Measurements from ENCODE around the gene PCGF3. TPM values are rescaled to one million over a fixed set of nuclear protein-coding genes. Genes with fewer than 3 reads are reported as not detected.
"Not testable (repeated sequence)": the region's sequence is repeated elsewhere in the genome, so short reads cannot be mapped to it uniquely, and the experiment has no call there.

Gene PCGF3
- total RNA-seq, 2 donors from 2014 or later = 21.4 to 26.6 TPM

GRCh38 chr4:766559-767283, 61.1 kb downstream of the PCGF3 start:
- DNase-seq (peak; percentile 6), ATAC-seq (no peak)
- intact Hi-C loops (cut with DNase I) = loop anchor here in 1 of 2 donors (10.0 kb wide), 1 partner anchor 52 kb away; no protein-coding TSS in a partner anchor

- DNase-seq = peak; percentile 5
- ATAC-seq = no peak
- intact Hi-C loops (cut with DNase I) = loop anchor here in 1 of 2 donors (10.0 kb wide), 1 partner anchor 53 kb away; no protein-coding TSS in a partner anchor
Measured at GRCh38 chr4:768076-768475, 62.4 kb downstream of the PCGF3 start.

GRCh38 chr4:768995-769394, 63.4 kb downstream of the PCGF3 start:
- ATAC-seq (no peak), DNase-seq (peak; percentile 11)
- intact Hi-C loops (cut with DNase I) = loop anchor here in 1 of 2 donors (10.0 kb wide), 1 partner anchor 54 kb away; no protein-coding TSS in a partner anchor

DNA sequence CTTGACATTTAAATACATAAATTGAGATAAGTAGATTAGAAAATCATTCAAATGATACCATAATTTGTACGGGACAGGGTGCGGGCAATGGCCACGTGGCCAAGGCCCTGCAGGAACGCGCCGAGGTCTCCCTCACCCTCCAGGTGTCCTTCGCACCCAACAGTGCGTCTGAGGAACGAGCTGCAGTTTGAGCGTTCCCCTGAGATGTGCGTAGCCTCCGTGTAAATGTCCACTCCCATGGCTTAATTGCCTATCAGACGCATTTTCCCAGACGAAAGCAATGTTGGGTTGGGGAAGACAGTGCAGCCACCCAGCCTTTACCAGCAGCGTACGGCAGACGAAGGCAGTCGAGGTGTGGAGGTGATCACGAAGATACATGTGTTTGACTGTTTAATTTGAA, 63.9 kb downstream of the PCGF3 start:
- ATAC-seq (no peak), DNase-seq (peak; percentile 3)
- intact Hi-C loops (cut with DNase I) = loop anchor here in 1 of 2 donors (10.0 kb wide), 1 partner anchor 55 kb away; no protein-coding TSS in a partner anchor

DNA sequence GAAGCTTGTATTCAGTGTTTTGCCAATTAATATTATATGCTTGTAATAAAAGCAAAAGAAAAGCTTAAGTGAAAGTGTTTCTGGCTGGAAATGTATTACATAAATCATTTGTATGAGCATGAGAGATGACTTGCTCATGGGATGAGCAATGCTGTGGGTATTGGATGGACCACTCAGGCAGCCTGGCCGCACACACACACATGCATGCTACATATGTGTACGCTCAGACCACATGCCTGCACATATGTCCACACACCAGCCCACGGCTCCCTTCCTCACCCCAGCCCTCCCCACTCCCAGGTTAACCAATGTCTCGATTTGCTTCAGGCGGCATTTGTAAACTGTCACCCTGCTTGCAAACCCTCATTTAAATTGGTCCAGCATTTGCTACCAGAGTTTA, 64.4 kb downstream of the PCGF3 start:
- intact Hi-C loops (cut with DNase I) = no loop called here
- DNase-seq (peak; percentile 10), ATAC-seq (no peak)

- ATAC-seq (peak in 1 of 2 donors; percentile 5), DNase-seq (no peak)
- intact Hi-C loops (cut with DNase I) = no loop called here
Measured at GRCh38 chr4:771464-771863, 65.8 kb downstream of the PCGF3 start.

DNA sequence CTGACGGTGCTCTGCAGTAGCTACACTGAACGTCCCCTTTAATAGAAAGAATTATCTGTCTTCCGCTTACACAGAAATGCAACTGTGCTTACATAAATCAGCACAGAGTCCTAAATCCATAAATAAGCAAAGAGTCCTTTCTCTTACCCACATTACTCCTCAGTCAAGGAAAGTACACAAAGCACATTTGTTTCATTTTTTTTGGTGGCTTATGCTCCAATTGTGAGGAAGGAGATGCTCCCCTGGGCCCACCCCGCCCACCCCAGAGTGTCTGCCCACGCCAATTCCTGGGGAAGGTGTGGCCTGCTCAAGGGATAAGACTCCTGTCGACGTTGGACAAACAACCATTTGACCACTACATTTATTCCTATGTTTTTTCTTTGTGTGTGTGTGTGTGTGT, 66.5 kb downstream of the PCGF3 start:
- DNase-seq = no peak
- intact Hi-C loops (cut with DNase I) = no loop called here
- ATAC-seq = peak; percentile 23 to 38

GRCh38 chr4:772776-773175, 67.1 kb downstream of the PCGF3 start:
- ATAC-seq = peak in 1 of 2 donors; percentile 6
- intact Hi-C loops (cut with DNase I) = no loop called here
- no peak for DNase-seq

- intact Hi-C loops (cut with DNase I) = no loop called here
- DNase-seq (no peak), ATAC-seq (peak; percentile 54 to 64)
Measured at GRCh38 chr4:773214-773613, 67.6 kb downstream of the PCGF3 start.

DNA sequence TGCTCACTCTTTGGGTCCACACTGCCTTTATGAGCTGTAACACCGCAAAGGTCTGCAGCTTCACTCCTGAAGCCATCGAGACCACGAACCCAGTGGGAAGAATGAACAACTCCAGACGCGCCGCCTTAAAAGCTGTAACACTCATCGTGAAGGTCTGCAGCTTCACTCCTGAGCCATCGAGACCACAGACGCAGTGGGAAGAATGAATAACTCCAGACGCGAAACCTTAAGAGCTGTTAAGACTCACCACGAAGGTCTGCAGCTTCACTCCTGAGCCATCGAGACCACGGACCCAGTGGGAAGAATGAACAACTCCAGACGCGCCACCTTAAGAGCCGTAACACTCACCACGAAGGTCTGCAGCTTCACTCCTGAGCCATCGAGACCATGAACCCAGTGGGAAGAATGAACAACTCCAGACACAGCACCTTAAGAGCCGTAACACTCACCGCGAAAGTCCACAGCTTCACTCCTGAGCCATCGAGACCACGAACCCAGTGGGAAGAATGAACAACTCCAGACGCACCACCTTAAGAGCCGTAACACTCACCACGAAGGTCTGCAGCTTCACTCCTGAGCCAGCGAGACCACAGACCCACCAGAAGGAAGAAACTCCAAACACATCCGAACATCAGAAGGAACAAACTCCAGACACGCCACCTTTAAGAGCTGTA, 68.9 kb downstream of the PCGF3 start:
- ATAC-seq; intact Hi-C loops (cut with DNase I): not testable (repeated sequence)
- peak; percentile 5 for DNase-seq

DNA sequence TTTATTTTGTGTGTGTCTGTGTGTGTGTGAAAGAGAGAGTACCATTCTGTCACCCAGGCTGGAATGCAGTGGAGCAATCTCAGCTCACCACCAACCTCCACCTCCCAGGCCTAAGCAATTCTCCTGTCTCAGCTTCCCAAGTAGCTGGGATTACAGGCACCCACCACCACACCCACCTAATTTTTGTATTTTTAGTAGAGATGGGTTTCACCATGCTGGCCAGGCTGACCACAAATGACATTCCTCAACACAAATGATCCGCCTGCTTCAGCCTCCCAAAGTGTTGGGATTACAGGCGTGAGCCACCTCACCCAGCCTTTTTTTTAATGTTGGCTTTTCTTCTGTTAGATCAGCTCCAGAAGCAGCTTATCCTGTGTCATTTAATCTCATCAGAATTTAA, 69.9 kb downstream of the PCGF3 start:
- DNase-seq; ATAC-seq; intact Hi-C loops (cut with DNase I): not testable (repeated sequence)

- intact Hi-C loops (cut with DNase I) = no loop called here
- ATAC-seq (no peak), DNase-seq (no peak)
Measured at GRCh38 chr4:776743-777441, 71.3 kb downstream of the PCGF3 start.

DNA sequence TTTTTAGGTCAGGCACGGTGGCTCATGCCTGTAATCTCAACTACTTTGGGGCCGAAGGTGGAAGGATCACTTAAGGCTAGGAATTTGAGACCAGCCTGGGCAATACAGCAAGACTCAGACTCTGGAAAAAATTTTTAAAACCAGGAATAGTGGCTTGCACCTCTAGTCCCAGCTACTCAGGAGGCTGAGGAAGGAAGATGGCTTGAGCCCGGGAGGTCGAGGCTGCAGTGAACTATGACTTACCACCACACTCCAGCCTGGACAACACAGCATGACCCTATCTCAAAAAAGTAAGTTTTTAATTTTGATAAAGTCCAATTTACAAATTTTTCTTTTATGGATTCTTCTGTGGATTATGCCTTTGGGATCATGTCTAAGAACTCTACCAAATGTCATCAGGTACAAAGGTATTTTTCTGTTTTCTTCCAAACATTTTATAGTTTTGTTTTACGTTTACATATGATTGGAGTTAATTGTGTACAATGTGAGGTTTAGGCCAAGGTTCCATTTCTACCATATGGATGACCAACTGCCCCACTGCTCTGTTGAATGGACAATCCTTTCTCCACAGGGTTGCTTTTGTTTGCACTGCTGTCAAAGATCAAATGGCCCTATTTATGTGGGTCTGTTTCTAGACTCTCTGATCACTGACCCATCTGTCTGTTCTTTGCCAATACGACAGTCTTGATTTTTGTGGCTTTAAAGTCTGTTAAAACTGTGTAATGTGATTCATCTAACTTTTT, 72.1 kb downstream of the PCGF3 start:
- DNase-seq = no peak
- no peak for ATAC-seq
- intact Hi-C loops (cut with DNase I) = no loop called here

DNA sequence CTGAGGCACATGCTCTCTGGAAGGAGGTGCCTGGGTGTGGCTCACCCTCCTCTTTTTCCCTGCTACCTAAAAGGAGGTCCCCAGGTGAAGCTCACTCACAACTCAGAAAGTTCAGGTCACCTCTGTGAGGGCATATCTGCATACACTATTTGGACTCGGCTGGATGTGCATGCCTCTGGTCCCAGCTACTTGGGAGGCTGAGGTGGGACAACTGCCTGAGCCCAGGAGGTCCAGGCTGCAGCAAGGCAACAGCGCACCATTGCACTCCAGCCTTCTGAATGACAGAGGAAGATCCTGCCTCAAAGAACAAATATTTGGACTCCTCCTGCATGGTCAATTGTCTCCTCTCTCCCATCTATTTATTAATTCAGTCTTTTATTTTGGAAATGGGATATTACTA, 73.9 kb downstream of the PCGF3 start:
- no peak for DNase-seq
- no peak for ATAC-seq
- intact Hi-C loops (cut with DNase I) = no loop called here

DNA sequence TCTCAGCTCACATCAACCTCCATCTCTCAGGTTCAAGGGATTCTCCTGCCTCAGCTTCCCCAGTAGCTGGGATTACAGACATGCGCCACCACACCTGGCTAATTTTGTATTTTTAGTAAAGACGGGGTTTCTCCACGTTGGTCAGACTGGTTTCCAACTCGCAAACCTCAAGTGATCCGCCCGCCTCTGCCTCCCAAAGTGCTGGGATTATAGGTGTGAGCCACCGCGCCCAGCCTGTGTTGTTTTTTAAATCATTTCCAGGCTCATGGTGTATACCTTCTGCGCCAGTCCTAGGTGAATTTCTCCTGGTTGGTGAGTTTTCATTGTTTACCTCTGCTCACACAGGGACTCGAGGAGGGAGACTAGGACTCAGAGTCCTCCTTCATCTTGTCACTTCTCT, 74.6 kb downstream of the PCGF3 start:
- ATAC-seq; DNase-seq; intact Hi-C loops (cut with DNase I): not testable (repeated sequence)

GRCh38 chr4:780716-781492, 75.3 kb downstream of the PCGF3 start:
- ATAC-seq (no peak), DNase-seq (no peak)
- intact Hi-C loops (cut with DNase I) = no loop called here

DNA sequence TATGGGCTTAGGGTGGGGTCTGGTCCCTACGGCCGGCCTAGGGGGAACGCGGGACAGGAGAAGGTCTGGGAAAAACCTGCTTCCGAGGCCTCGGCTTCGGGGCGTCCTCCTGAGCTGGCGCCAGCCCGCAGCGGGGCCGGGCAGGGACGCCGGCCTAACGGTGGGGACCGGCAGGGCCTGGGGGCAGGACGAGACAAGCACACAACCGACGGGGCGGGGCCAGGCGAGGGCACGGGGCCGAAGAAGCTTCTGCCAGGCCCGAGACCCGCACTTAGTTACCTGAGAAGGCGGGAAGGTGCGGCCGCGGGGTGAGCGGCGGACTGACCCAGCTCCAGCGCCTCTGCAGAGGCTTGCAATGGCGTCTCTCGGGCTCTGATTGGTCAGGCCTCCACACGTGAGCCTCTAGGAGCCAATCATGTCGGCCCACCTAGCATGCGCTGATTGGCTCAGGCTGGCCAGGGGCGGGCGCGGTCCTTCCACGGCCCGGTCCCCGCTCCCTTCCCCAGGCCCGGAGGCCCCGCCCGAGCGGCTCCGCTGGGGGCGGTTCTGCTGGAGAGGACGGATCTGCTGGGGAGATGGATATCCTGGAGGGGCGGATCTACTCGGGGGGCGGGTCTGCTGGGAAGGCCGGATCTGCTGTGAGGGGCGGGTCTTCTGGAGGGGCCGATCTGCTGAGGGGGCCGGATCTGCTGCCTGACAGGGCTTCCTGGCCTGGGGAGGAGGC, 76.0 kb downstream of the PCGF3 start:
- peak; percentile 96 to 97 for ATAC-seq
- intact Hi-C loops (cut with DNase I) = no loop called here
- peak; percentile 98 for DNase-seq

Measured in left cardiac atrium (tissue), 4 donors.